ENCODE measurements around the gene TENM3. TPM values are rescaled to one million over a fixed set of nuclear protein-coding genes. Genes with fewer than 3 reads are reported as not detected.

Gene TENM3
- total and polyA plus RNA-seq, 2 donors (not counting 3 experiments of a cell fraction or from before 2014, with no cell fraction given), result 3.2 to 6.2 TPM

- H3K4me1 ChIP-seq (ENCODE audit: control insufficient read depth, extremely low read depth, insufficient read depth, low read length), result no peaks in the 10 kb centered on the region
- intact Hi-C loops (cut with micrococcal nuclease) (no loop called here), dilution Hi-C loops (cut with MboI; ENCODE audit: extremely low pct_ligation_motif_present, low sequenced_read_pairs) (no loop called here)
- H3K9me1 ChIP-seq (replicated peaks; ENCODE audit: control insufficient read depth, extremely low read depth, insufficient read depth, low read length), result no peaks in the 10 kb centered on the region
- FAIRE-seq, result no peak
- no peaks in the 10 kb centered on the region for H4K20me1 ChIP-seq (replicated peaks; ENCODE audit: control insufficient read depth, extremely low read depth, insufficient read depth, low read length)
- H3K4me3 ChIP-seq (replicated peaks in 1 of 3; ENCODE audit: insufficient read depth in 1 of 3, low read depth in 1 of 3, low read length in 3 of 3), result no peak overlapping the region
- H3K9me3 ChIP-seq (replicated peaks; ENCODE audit: control insufficient read depth, insufficient read depth, low read length), result no peaks in the 10 kb centered on the region
- H3K27me3 ChIP-seq (ENCODE audit: control insufficient read depth in 2 of 2, insufficient read depth in 2 of 2, low read length in 2 of 2), result no peaks in the 10 kb centered on the region
- TF ChIP-seq JUN (IDR thresholded peaks at IDR 0.05; ENCODE audit: borderline replicate concordance, insufficient read depth, insufficient read length, low read depth), result no peak
- TF ChIP-seq POLR2AphosphoS5 (IDR thresholded peaks at IDR 0.05; ENCODE audit: insufficient read depth, low read depth, low read length), result no peak
- no peak for TF ChIP-seq FOS (IDR thresholded peaks at IDR 0.05; ENCODE audit: borderline replicate concordance, insufficient read depth, low read length)
- no peak for TF ChIP-seq MAX (IDR thresholded peaks at IDR 0.05; ENCODE audit: insufficient read depth, insufficient read length)
- no peak for TF ChIP-seq GATA2 (IDR thresholded peaks at IDR 0.05; ENCODE audit: insufficient read depth, insufficient read length, low read depth, low read length)
- TF ChIP-seq POLR2A (IDR thresholded peaks at IDR 0.05; ENCODE audit: low read depth, low read length), result no peak
- TF ChIP-seq EZH2 (IDR thresholded peaks at IDR 0.05; ENCODE audit: borderline replicate concordance, low read depth, low read length, severe bottlenecking), result no peak
- TF ChIP-seq CTCF (IDR thresholded peaks at IDR 0.05; ENCODE audit: extremely low read depth in 1 of 2, insufficient read depth in 1 of 2, low read depth in 1 of 2, low read length in 2 of 2), result no peak
- no peak for TF ChIP-seq MYC (IDR thresholded peaks at IDR 0.05; ENCODE audit: low read depth, low read length)
- no peak overlapping the region for H3K9ac ChIP-seq (replicated peaks; ENCODE audit: extremely low read depth, insufficient read depth, low read length)
- no peaks in the 10 kb centered on the region for H3K79me2 ChIP-seq (ENCODE audit: control insufficient read depth, insufficient read depth, low read length)
- ChIA-PET POLR2A (no interaction called here), CTCF (no interaction called here)
- no peak for DNase-seq (ENCODE audit: low read depth, low spot score)
- no TSS peak for BruUV-seq (replicated peaks)
- H3K27ac ChIP-seq (ENCODE audit: insufficient read depth, low read depth, low read length), result no peak overlapping the region
- H3K36me3 ChIP-seq (ENCODE audit: control insufficient read depth in 2 of 2, extremely low read depth in 1 of 2, insufficient read depth in 2 of 2, low read length in 2 of 2), result no peaks in the 10 kb centered on the region
- H3K4me2 ChIP-seq (ENCODE audit: insufficient read depth, low read length), result no peak overlapping the region
- H2AFZ ChIP-seq (ENCODE audit: low read depth, low read length), result no peak overlapping the region
These were observed 177.0 kb downstream of the TENM3 start for GRCh38 chr4:182420189-182420588.
